NCI-H2196 treated with DMSO at 0.1 percent for 48 hours (cell line): ENCODE data around the gene PRKN.

ENCODE experiments used
- DNase-seq: peaks from one replicate; lab custom pipeline; 2025; ENCODE audit not compliant: unreplicated experiment; lab: John Stamatoyannopoulos, UW

PRKN gene

GRCh38 chr6:161442420-161442819 lies 1285.1 kb downstream of the PRKN start:
- no peak for DNase-seq

DNA sequence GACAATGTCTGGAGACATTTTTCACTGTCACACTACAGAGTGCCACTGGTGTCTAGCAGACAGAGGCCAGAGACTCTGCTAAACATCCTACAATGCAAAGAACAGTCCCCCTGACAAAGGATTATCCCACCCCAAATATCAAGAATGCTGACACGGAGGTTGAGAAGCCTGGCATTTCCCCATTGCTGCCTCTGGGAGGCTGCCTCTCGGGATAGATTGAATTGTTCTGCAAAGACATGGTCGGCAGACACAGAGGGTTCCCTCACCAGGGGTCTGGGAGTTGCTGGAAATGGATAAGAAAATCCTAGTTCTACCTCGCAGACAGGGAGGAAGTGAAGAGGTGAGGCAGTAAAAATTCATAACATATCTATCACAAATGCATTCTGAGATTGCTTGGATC lies 1287.3 kb downstream of the PRKN start:
- DNase-seq = no peak

DNA sequence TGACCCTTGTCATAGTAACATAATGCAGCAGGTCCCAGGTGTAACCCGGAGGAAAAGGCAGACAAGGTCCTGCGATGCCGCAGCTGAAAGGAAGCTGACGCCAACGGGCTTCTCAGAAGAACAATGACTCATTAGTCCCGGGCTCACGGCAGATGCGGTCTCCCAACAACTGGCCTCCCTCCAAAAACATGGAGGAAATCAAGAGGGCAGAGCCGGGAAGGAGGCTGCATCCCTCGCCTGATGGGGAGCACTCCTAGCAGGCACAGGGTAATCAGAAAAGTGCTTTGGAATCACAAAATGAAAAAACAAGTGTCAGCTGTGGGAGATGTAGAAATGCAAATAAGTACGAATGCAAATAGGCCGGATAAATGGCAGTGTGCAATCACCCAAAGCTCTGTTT lies 1288.5 kb downstream of the PRKN start:
- peak; percentile 26 for DNase-seq

GRCh38 chr6:161438430-161439030 lies 1289.0 kb downstream of the PRKN start:
- no peak for DNase-seq

DNA sequence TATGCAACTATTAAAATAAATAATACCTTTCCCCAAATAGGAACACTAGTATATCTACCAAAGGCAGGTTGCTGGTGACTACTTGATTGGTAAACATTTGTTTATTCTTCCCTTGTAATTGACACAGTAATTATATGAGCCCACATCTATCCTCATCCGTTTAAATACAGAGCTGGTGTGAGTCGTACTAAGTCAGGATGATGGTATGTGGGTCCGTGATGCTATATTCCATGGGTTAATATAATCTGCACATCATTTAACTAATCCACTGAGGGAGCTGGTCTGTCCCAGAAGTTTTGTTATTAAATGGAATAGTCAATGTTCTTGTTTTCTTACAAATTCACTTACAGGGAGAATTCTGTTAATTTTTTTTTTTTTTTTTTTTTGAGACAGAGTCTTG lies 1289.7 kb downstream of the PRKN start:
- DNase-seq = no peak

DNA sequence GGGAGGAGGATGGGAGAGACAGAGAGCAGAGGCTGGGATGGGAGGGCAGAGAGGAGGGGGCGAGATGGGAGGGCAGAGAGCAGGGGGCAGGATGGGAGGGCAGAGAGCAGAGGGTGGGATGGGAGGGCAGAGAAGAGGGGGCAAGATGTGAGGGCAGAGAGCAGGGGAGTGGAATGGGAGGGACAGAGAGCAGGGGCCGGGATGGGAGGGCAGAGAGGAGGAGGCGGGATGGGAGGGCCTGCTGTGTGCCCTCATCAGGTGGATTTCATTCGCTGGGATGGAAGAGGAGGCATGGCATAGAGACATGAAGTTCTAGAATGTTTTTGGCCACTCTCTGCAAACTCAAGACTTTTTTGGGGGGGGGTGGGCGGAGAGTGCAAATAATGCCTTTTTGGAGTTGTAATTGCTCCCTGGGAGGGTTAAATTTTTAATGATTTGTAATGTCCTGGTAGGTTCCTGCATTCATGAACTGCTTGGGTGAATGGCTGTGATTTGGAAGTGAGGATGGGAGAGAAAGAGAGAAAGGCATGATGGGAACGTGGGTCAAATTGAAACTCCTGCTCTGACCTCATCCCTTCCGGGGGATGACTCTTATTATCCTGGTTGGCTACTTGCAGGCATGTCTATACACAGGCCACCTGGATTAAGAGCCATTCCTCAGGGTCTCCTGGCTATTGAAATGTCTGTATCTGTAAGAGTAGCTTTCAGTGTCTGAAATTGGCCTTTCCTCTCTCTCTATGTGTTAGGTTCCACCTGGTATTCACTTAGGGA lies 1291.3 kb downstream of the PRKN start:
- DNase-seq = no peak

- no peak for DNase-seq
Observed at GRCh38 chr6:161435748-161436070, 1291.9 kb downstream of the PRKN start.

DNA sequence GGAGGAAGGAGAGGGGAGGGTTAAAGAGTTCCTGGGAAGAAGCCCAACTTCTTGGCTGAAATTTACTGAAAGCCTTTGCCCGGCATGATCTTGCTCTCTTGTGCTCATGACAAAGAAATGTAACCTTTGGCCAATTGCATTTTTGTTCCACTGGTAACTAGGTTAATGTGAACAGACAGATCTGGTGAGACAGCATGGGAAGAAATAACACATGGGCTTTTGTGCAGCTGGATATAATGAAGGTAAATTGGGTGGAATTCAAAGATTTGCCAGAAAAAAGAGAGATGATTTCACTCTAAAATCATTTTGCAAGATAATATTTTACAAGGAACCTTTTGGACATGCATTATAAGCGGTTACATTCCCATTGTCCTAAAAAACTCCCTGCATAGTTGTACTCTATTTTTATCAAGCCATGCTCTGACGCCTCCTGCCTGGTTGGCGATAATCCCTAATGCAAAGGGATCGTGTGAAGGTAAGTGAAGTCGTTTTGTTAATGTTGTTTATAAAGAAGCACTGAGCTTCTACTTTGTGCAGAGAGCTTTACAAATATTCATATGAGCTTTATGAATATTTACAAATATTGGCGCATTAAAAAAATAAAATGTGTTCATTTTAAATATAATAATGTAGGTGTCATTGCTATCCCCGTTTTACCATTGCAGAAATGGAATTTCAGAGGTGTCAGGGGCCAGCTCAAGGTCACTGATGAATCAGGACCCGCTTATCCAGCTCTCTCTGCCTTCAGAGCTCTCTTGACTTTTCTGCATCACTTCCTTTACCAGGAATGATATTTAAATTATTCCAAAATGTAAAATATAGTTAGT lies 1292.4 kb downstream of the PRKN start:
- DNase-seq = no peak

GRCh38 chr6:161434350-161434749 lies 1293.2 kb downstream of the PRKN start:
- no peak for DNase-seq

- DNase-seq = no peak
Observed at GRCh38 chr6:161432546-161432945, 1295.0 kb downstream of the PRKN start.

- DNase-seq = no peak
Observed at GRCh38 chr6:161429921-161430490, 1297.6 kb downstream of the PRKN start.

GRCh38 chr6:161424421-161424820 lies 1303.1 kb downstream of the PRKN start:
- DNase-seq = no peak

DNA sequence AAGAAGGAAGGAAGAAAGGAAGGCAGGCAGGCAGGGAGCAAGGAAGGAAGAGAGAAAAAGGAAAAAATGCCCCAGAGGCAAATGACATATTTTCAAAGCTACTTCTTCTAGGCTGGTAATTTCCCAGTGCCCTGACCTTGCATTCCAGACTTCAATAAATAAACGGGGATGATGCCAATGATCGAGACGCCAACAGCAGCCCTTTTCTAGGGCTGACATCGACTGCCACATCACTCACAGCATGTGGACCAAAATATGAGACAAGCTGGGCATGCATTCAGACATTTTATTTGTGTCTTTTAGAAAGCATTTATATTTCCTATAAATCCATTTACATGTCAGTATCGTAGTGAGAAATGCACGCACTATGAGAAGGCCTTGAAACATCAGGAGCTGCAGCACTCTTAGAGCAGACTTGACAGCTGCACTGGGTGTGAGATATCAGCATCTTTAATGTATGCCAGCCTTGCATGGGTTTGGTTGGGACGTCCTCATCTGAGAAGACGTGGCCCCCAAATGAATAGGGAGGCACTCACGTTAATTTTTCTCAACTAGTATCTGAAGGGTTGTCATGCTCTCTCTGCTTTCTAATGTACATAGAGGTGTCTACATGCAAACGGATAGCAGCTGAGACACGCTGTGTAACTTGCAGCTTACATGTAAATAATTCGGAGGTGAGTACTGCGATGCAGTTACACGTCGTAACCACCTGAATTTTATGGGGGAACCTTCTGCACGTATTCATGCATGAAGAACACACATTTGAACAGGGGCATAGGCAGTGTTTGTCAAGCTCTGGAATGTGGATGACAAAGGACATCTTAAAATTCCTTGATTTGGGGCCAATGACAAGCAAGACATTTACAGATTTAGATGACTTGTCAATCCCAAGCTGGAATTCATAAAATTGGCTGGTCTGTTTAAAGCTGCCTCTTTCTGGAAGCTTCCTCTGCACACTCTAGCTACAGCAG lies 1304.6 kb downstream of the PRKN start:
- DNase-seq = no peak

DNA sequence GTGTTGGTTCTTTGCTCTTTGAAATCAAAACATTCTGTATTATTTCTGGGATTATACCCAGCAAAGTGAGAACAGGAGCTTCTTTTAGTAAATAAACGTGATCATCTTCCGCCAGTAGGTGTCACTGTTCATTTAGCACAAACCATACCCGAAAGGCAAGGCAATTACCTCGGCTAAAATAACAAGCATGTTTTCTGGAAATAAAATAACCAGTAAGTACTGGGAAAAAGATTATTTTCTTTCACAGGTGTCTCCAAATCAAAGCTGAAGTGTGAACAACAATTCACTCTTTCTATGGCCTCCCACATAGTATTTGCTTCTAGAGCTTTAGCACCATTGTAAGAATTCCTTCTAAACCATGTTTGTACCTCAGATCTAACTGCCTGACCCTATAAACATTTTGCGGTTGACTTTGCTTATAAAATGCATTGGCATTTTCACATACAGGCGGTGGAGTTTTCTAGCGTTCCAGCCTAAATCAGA lies 1309.1 kb downstream of the PRKN start:
- DNase-seq = no peak

DNA sequence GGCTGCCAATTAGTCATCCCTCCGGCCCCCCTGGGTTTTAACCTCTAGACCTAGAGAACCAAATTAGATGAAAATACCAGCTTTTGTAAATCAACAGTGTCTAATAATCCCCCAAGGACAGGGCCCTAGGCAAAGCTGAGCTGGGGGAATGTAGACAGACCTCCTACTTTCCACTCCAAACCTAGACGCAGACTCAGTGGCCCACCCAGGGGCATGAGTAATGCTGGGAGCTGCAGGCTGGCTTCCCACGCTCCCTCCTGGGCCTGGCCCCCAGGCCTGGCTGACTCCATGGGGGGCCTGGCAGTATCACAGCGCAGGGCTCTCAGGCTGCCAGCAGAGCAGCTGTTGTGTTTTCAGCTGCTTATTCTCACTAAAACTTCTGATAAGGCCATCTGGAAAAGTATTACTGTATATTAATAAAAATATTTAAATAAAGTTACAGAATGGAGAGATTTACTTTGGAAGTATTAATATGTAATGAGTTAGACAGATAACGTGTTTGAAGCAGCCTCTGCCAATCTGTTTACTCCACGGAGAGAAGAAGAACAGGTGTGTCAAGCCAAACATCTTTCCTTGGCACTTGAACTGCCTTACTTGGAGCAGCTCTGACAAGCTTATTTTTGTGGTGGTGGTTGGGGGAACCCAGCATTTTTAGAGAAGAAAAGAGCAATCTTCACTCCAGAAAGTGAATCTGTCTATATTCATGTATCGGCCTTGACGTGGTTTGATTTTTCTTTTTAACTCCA lies 1309.7 kb downstream of the PRKN start:
- DNase-seq = no peak

- no peak for DNase-seq
Observed at GRCh38 chr6:161415302-161415855, 1312.2 kb downstream of the PRKN start.

GRCh38 chr6:161414707-161415106 lies 1312.9 kb downstream of the PRKN start:
- DNase-seq = no peak

GRCh38 chr6:161414180-161414579 lies 1313.4 kb downstream of the PRKN start:
- DNase-seq = no peak

- no peak for DNase-seq
Observed at GRCh38 chr6:161413355-161413771, 1314.2 kb downstream of the PRKN start.
